Stimulated activated CD8-positive, alpha-beta memory T cell treated with anti-CD3 and anti-CD28 coated beads, Interleukin-15, amount 100 ng/mL, for 48 hours (primary cell): Measurements from ENCODE around the gene CLMN.

Source experiments
- DNase-seq, 2 donors: peaks; one replicate each; pipeline ENCODE4 v3.0.0-alpha.2; 2020; ENCODE audit warnings: low read depth in 2 of 2

The CLMN gene

GRCh38 chr14:95303552-95303951 is 16.2 kb downstream of the CLMN start:
- no peak for DNase-seq

- DNase-seq, result no peak
These were observed 16.8 kb downstream of the CLMN start for GRCh38 chr14:95302667-95303506.

- no peak for DNase-seq
These were observed 18.1 kb downstream of the CLMN start for GRCh38 chr14:95301527-95302187.

- no peak for DNase-seq
These were observed 18.8 kb downstream of the CLMN start for GRCh38 chr14:95300697-95301526.

- no peak for DNase-seq
These were observed 19.6 kb downstream of the CLMN start for GRCh38 chr14:95300002-95300696.

GRCh38 chr14:95299271-95299670 is 20.4 kb downstream of the CLMN start:
- DNase-seq, result no peak

- no peak for DNase-seq
These were observed 21.9 kb downstream of the CLMN start for GRCh38 chr14:95297832-95298231.

GRCh38 chr14:95296966-95297365 is 22.7 kb downstream of the CLMN start:
- no peak for DNase-seq

GRCh38 chr14:95295600-95296376 is 23.9 kb downstream of the CLMN start:
- no peak for DNase-seq

GRCh38 chr14:95294834-95295599 is 24.7 kb downstream of the CLMN start:
- no peak for DNase-seq

GRCh38 chr14:95294320-95294719 is 25.4 kb downstream of the CLMN start:
- no peak for DNase-seq

- DNase-seq, result no peak
These were observed 26.3 kb downstream of the CLMN start for GRCh38 chr14:95293449-95293848.

GRCh38 chr14:95292660-95293425 is 26.9 kb downstream of the CLMN start:
- no peak for DNase-seq

- DNase-seq, result no peak
These were observed 27.7 kb downstream of the CLMN start for GRCh38 chr14:95291859-95292542.

GRCh38 chr14:95290871-95291431 is 28.8 kb downstream of the CLMN start:
- DNase-seq, result no peak

GRCh38 chr14:95290021-95290420 is 29.7 kb downstream of the CLMN start:
- no peak for DNase-seq

- DNase-seq, result no peak
These were observed 30.2 kb downstream of the CLMN start for GRCh38 chr14:95289323-95290010.
